GM10847 (cell line): ENCODE data around the gene REG4.

Source experiments
- POLR2A ChIP-seq: IDR thresholded peaks from 2 replicates; pipeline ENCODE4 v1.6.1; 2011; ENCODE audit not compliant: insufficient read length; ENCODE audit errors: extremely low read depth

The REG4 gene

DNA sequence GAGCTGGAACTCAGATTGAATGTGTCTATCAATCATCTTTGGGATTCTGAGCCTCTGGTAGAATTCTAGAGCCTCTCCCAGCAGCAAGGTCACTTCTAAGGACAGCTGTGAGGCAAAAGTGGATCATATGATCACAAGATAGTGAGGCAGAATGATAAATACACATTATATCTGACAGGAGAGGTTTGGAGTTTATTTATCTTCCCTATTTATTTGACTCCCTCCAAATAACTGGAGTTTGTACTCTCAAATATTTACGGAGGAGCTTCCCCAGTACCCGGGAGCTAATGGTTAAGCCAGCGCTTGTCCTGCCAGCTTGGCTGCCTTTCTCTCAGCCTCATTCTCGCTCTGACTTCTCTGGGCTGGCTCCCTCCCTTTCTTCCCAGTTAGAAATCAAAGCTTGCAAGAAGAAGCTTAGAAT, 44.9 kb downstream of the REG4 start:
- no peak for TF ChIP-seq POLR2A

GRCh38 chr1:119764220-119764619, 47.0 kb downstream of the REG4 start:
- TF ChIP-seq POLR2A = no peak

DNA sequence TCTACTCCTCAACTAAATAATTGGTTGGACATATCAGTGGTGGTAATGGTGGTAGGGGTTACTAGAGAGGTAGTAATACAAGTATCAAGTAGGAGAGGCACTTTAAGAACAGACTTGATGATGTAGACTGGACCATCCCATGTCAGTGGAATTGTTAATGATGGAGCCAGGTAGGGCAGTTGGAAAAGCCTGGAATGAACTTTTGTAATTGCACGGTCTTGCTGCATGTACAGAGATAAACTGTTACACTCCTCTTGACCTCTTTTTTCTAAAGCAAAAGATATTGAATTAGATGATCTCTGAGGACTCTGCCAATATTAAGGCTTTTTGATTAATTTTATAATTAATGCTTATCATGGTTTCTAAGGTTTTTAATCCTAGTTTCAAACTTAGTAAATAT, 48.3 kb downstream of the REG4 start:
- no peak for TF ChIP-seq POLR2A

GRCh38 chr1:119762409-119762808, 48.9 kb downstream of the REG4 start:
- no peak for TF ChIP-seq POLR2A

- no peak for TF ChIP-seq POLR2A
These were observed 52.7 kb downstream of the REG4 start for GRCh38 chr1:119758584-119758983.

- no peak for TF ChIP-seq POLR2A
These were observed 58.7 kb downstream of the REG4 start for GRCh38 chr1:119752592-119752991.

GRCh38 chr1:119748040-119748439, 63.2 kb downstream of the REG4 start:
- TF ChIP-seq POLR2A = no peak

GRCh38 chr1:119747451-119747850, 63.8 kb downstream of the REG4 start:
- TF ChIP-seq POLR2A = no peak

- no peak for TF ChIP-seq POLR2A
These were observed 66.2 kb downstream of the REG4 start for GRCh38 chr1:119745034-119745433.

DNA sequence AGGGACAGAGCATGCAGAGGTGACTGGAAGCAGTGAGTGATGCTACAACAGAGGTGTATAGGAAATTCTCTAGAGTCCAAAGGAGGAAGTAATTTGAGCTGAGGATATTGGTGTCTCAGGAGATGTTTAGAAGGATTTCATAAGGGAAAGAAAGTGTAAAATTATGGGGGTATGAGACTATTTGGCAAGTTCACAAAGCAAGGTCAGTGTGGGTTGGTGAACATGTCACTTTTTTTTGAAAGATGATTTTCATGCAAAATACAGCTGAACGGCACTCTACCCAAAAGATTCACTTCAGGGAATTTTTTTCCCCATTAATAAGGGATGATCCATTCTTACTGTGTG, 66.7 kb downstream of the REG4 start:
- TF ChIP-seq POLR2A = no peak
